DOHH2 (cell line): ENCODE results near the gene PPP1R17.

Experiments
- CTCF ChIP-seq: fragments of 200-600 bp; sonication (generic); IDR thresholded peaks from one replicate; pipeline ENCODE4 v1.5.1; 2014; ENCODE audit warnings: antibody characterized with exemption, mild to moderate bottlenecking, low read depth, low read length; ENCODE audit not compliant: poor library complexity, severe bottlenecking
- EZH2phosphoT487 ChIP-seq: fragments of 200-600 bp; sonication (generic); IDR thresholded peaks from 2 replicates; pipeline ENCODE4 v1.6.1; 2017; ENCODE audit warnings: borderline replicate concordance, mild to moderate bottlenecking, antibody characterized with exemption, low read length, moderate library complexity, mixed read lengths

- TF ChIP-seq CTCF (no peak), EZH2phosphoT487 (no peak)
Measured at GRCh38 chr7:31716355-31716754, 29.3 kb downstream of the PPP1R17 start.
